ENCODE results near the gene CD59. TPM values are rescaled to one million over a fixed set of nuclear protein-coding genes. Genes with fewer than 3 reads are reported as not detected.

The CD59 gene
- total and polyA plus RNA-seq, 2 of the 13 experiments (the other 11 are each of a cell fraction or from before 2014, with no cell fraction given), result 127 to 289 TPM

- TF ChIP-seq DBP (CRISPR knock-in tag; IDR thresholded peaks at IDR 0.05; ENCODE audit: not compliant biosample characterization), result no peak
- no peak for TF ChIP-seq BHLHE40 (IDR thresholded peaks at IDR 0.05; ENCODE audit: low read length)
- 0 out of 2 replicates have a peak, but pooled peaks have one; percentile 32 for TF ChIP-seq RFXANK (CRISPR knock-in tag; IDR thresholded peaks at IDR 0.05)
- TF ChIP-seq ZNF597 (CRISPR knock-in tag; IDR thresholded peaks at IDR 0.05), result no peak
- peak; percentile 72; the same call in 1 of the 2 replicates for TF ChIP-seq TGIF2 (CRISPR knock-in tag; IDR thresholded peaks at IDR 0.05)
- no peak; the same call in 1 of the 2 replicates for TF ChIP-seq ARNTL (CRISPR knock-in tag; IDR thresholded peaks at IDR 0.05)
- no peak for TF ChIP-seq ZNF713 (CRISPR knock-in tag; IDR thresholded peaks at IDR 0.05)
- TF ChIP-seq EHMT2 (IDR thresholded peaks at IDR 0.05; ENCODE audit: borderline replicate concordance, low read depth, low read length), result peak; percentile 50; the same call in 1 of the 2 replicates
- TF ChIP-seq MLLT10 (CRISPR knock-in tag; IDR thresholded peaks at IDR 0.05), result no peak
- no peak for TF ChIP-seq GABPA (IDR thresholded peaks at IDR 0.05; ENCODE audit: low read depth, low read length)
- TF ChIP-seq GABPA (CRISPR knock-in tag; IDR thresholded peaks at IDR 0.05; ENCODE audit: low read depth), result no peak
- TF ChIP-seq MYNN (CRISPR knock-in tag; IDR thresholded peaks at IDR 0.05; ENCODE audit: low read depth), result 0 out of 2 replicates have a peak, but pooled peaks have one; percentile 45
- peak; percentile 64; the same call in 1 of the 2 replicates for TF ChIP-seq ZBTB7B (CRISPR knock-in tag; IDR thresholded peaks at IDR 0.05)
- 0 out of 2 replicates have a peak, but pooled peaks have one; percentile 14 for TF ChIP-seq MIXL1 (CRISPR knock-in tag; IDR thresholded peaks at IDR 0.05)
- no peak for TF ChIP-seq AGO1 (IDR thresholded peaks at IDR 0.05; ENCODE audit: low read depth, low read length, poor library complexity, severe bottlenecking)
- no peak for TF ChIP-seq ZNF839 (CRISPR knock-in tag; IDR thresholded peaks at IDR 0.05; ENCODE audit: borderline replicate concordance)
- peak; percentile 25; the same call in 1 of the 2 replicates for TF ChIP-seq MXD3 (CRISPR knock-in tag; IDR thresholded peaks at IDR 0.05)
- TF ChIP-seq NFIB (CRISPR knock-in tag; IDR thresholded peaks at IDR 0.05; ENCODE audit: borderline replicate concordance), result no peak
- TF ChIP-seq KDM4B (CRISPR knock-in tag; IDR thresholded peaks at IDR 0.05), result no peak
- no peak for TF ChIP-seq ZHX2 (IDR thresholded peaks at IDR 0.05; ENCODE audit: low read depth)
- no peak for TF ChIP-seq ZHX2 (CRISPR knock-in tag; IDR thresholded peaks at IDR 0.05; ENCODE audit: borderline replicate concordance)
- no peak for TF ChIP-seq REL (CRISPR knock-in tag; conservative IDR thresholded peaks at IDR 0.05)
- TF ChIP-seq MTF2 (CRISPR knock-in tag; IDR thresholded peaks at IDR 0.05; ENCODE audit: borderline replicate concordance), result no peak
- TF ChIP-seq HMG20A (CRISPR knock-in tag; IDR thresholded peaks at IDR 0.05; ENCODE audit: borderline replicate concordance), result peak; percentile 27; the same call in 1 of the 2 replicates
Observed at GRCh38 chr11:33699515-33700062, 36.6 kb downstream of the CD59 start (continued).

All from HepG2 (cell line).